Prostate gland (tissue), 2 donors: Measurements from ENCODE around the gene EIF2S2.

Source experiments
- CTCF ChIP-seq, 4 experiments: fragments of 200-600 bp in 2 of 4; fragments of 450-650 bp in 2 of 4; sonication (generic) in 2 of 4; IDR thresholded peaks; 1 replicate in 3 of 4; 2 replicates in 1 of 4; pipeline ENCODE4 v1.5.1; 2016 to 2019; ENCODE audit warnings: antibody characterized with exemption in 4 of 4, mild to moderate bottlenecking in 2 of 4, moderate library complexity in 2 of 4
- POLR2A ChIP-seq: fragments of 450-650 bp; IDR thresholded peaks from one replicate; pipeline ENCODE4 v1.6.1; 2016; ENCODE audit warnings: antibody characterized with exemption, mild to moderate bottlenecking
- POLR2AphosphoS5 ChIP-seq: sonication (generic); formaldehyde crosslinking; IDR thresholded peaks from one replicate; pipeline ENCODE4 v1.6.1; 2017; ENCODE audit warnings: antibody characterized with exemption

DNA sequence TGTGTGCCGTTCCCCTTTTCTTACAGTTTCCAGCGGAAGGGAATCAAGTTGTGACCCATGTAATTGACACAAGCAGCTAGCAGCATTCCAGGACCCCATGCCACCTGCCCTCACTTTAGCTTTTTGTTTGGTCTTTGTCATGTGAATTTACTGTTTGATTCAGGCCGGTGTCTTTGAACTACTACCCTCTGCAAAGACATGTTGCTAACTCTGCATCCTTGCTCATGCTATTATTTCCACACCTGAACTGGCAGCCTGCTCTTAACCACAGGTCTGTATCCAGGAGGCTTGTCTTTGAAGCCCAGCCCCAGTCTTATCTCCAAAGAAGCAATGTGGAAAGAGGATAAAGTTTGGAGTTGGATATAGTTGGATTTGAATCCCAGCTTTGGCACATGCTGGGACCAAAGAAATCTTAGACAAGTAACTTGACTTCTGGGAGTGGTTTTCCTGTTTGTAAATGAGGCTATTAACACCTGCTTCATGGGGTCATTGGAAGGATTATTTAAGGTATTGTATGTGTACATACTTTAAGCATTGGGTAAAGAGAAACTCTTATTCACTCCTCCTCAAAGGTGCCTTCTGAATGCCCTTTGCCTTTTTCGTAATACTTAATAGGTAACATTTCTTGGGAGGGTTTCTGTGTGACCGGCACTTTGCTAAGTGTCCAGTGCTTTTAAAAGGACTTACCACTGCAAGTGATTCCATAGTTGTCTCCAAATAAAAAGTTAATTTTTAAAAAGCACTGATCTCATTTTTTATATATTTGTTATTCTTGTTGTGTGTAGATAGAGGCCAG lies 65.9 kb downstream of the EIF2S2 start:
- no peak for TF ChIP-seq POLR2A
- TF ChIP-seq CTCF (IDR thresholded peaks at IDR 0.05): no peak
- TF ChIP-seq POLR2AphosphoS5: no peak
